Suppressor macrophage (primary cell): ENCODE data around the gene CP.
A peak's percentile ranks its signal among the peaks of the same experiment; 100 is the strongest.

Experiments
- DNase-seq, 4 experiments: peaks; one replicate each; pipeline ENCODE4 v3.0.0-alpha.2; 2020 to 2022

CP gene

DNA sequence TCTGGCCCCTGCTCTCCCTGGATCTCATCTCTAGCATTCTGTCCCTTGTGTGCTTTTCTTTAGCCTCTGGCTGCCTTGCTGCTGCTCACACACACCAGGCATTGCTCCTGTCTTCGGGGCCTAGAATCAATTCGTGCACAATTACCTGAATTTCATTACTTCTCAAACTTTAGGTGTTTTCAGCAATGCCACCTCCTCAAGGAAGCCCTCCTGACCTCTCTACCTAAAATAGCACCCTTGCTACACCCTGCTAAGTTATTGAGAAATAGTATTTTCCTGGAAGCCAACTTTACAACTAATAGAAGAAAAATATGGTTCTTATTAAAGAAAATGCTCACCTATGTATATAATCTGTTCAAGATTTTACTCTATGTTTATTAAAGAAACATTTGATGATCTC lies 40.4 kb downstream of the CP start:
- peak in 1 of 4 experiments; percentile 12 for DNase-seq

DNA sequence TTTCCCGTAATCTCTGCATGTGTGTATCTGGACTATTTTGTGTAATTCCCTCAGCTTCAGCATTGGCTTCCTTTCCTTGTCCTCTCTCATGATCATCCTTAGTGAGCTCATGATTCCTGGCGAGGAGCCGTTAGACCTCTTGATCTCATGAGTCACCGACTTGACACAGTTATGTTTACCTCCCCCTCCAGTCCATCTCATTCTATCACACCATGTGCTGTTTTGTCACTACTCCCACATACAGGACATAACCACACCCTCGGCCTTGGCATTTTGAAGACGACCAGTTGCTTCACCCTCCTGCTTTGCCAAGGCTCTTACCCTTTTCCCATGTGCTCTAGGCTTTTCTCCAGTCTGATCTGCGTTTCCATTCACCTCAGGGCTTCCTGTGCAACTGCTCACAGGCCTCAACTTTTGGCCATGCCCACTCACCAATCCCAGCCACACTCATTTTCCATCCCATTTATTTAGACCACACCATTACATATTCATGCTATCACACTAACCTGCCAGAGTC lies 41.5 kb downstream of the CP start:
- peak; percentile 82 to 97 (median 88) for DNase-seq

DNA sequence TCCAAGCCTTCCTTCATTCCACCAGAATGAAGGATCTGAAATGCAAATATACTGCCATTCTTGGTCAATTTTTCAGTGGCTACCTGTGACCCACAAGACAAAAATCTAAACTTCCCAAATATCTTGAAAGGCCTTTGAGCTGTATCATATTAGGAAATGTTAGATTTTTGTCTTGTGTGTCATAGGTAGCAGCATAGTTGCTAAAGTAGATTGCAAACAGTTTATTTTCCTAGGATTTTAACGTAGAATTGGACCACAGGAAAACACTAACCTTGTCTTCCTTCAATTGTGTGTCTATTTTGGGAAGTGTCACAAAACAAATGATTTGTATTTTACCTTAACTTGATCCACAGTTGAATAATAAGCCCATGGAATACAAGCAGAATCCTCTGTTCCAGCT lies 42.4 kb downstream of the CP start:
- peak in 2 of 4 experiments; percentile 10 to 18 for DNase-seq

DNA sequence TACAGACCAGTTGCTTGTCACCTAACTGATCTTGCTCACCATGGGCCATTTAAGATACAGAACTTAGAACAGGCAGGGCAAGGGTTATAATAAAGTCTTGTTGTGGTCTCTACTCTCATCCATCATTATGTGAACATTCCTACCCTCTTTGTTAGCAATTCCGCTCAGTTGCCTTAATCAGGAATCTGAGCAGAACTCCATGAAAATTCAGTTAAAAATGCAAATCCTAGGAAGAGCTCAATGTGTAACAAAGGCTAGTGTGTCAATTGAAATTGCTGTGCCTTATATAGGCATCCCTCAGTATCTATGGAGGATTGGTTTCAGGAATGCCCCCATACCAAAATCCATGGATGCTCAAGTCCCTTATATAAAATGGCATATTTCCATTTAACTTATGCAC lies 44.5 kb downstream of the CP start:
- DNase-seq: no peak

DNA sequence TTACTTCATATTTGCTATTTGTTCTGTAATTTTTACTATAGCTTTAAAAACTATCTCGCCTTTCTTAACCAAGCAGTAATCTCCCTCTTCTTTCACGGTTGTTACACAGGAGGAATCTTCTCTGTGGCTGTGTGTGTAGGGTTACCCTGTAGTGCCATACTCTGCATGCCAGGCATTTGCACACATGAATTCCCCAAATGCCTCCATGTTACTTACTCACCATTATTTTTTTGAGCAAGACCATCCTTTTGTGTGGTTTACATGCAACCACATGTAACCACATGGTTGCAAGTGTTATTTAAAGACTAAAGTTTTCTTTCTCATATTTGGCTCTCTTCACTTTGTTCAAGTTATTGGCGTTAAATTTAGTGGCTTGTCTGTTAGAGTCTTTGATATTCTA lies 46.7 kb downstream of the CP start:
- DNase-seq: no peak

DNA sequence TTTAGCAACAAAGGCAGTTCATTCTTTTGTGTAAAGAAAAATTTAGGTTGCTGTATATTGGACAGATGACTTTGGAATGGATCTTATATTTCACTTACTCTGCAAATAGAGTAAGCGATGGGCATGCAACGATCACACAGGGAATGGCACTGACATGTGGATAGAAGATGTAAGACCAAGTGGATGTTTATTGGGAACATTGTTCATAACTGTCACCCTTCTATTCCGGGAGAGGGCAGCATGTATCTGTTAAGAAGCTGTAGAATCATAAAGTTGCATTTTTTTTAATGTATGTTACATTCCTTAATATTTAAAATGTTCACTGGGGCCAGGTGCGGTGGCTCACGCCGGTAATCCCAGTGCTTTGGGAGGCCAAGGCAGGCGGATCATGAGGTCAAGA lies 51.0 kb downstream of the CP start:
- DNase-seq: no peak

DNA sequence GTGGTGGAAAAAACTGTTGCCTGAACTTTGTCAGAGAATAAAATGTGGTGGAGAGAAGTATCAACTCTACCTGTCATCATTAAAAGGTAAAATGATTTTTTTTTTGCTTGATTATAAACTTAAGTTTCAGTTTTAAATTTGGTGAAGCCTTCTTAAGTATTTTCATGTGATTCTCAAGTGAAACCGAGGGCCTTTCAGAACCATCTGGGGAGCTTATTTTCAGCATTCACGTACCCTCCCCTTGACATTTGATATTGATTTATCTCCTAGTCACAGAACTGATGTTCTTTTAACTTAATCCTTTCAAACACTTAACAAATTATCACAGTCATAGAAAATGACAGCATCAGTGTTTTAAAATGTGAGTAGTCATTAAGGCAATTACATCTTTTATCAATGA lies 53.7 kb downstream of the CP start:
- no peak for DNase-seq

DNA sequence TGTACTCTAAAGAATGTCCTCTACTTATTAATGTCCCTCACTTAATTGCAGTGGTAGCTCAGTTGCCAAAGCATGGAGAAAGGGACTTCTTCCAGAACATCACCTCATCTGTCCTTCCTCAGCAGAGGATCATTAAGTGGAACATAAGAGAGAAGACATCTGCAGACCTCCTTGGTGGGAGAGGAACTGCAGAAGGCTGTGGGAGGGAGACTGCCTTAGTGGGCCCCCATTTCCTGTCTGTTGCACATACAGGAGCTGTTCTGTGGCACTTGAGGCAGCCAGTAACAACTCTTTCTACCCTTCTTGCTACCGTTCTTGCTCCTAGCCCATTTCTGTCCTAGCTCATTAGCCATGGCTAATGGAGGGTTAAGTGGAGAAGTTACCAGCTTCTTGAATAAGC lies 58.6 kb downstream of the CP start:
- peak; percentile 41 to 65 (median 46) for DNase-seq

DNA sequence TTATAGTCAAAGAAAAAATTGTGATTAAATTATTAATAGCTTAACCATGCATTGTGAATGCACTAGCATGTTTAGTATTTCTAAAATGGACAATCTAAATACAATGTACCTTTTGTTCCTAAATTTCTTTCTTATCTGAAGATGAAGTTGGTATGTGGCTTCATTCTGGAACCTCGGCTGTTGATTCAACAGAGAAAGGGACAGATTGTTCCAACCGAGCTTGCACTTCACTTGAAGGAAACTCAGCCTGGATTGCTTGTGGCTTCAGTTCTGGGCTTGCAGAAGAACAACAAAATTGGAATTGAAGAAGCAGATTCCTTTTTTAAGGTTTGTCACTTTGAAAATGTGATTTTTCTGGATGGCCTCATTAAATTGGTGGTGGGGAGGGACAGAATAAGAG lies 59.6 kb downstream of the CP start:
- DNase-seq: no peak

DNA sequence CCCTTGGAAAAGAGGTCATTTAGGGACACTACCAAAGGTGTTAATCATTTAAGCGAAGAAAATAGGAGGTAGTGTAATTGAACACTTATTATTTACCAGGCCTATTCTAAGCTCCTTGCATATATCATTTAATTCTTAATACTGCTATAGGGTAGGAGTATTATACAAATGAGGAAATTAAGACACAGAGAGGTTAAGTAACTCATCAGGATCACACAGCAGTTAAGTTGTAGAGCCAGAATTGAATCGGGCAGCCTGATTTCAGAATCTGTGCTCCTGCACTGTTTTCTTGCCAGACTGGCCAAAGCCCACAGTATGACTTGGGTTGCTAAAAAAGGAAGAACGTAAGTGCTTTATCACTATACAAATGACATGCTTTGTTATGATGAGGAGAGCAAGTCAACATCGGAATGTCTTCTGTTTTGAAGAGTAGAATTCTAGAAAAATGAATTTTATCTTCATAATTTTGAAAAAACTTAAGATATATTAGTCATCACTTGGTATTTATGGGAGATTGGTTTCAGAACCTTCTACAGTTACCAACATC lies 60.8 kb downstream of the CP start:
- no peak for DNase-seq

DNA sequence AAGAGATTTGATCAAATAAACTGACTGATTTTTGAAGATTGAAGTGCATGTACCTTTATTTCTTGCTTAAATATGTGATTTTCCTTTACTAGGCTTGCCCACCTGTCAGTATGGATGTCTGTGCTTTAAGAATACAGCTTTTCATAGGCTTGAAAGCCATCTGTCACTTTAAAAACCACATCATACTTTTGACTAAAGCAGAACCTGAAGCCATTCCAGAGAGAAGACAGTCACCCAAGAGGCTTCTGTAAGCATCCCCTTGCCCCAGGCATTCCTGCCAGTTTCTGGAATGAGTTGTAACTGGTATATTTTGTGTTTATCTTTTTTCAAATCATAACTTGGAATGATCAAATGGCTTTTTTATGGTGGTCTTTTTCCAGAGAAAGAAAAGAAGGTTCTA lies 68.2 kb downstream of the CP start:
- peak in 1 of 4 experiments; percentile 6 for DNase-seq

DNA sequence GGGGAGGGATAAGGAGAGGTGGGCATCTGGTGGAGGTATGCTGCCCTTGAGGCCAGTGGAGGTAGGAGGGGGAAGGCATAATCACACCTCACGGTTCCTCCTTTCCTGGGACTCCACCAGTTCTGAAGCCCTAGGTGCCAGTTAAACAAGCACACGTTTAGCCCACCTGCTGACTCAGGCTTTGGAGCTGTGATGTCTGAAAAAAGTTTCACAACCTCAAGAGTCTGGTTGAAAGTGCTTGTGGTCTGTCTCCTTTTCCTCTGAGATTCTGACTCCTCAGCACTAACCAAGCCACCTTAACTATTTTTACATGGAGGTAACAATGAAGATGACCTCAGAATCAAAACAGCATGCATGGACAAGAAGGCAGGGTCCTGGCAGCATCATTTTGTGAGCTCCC lies 69.2 kb downstream of the CP start:
- peak; percentile 36 to 64 (median 44) for DNase-seq

DNA sequence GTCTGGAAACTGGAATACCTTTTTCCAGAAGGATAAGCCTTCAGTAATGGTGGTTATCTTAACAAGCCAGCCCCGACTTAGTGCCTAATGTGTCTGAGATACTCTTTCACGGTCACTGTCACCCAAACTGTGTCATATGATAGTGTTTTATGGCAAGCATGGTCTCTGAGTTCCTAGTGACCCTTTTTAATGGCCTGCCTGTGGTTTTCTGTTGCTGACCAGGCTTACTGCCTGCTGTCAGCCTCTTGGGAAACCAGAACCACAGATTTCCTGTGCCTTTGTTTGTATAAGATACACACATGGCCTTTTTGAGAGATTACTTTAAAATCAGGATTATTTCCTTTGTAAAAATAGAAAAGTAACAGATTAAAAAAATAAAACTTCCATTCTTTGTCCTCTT lies 69.8 kb downstream of the CP start:
- DNase-seq: peak; percentile 75 to 90 (median 84)

DNA sequence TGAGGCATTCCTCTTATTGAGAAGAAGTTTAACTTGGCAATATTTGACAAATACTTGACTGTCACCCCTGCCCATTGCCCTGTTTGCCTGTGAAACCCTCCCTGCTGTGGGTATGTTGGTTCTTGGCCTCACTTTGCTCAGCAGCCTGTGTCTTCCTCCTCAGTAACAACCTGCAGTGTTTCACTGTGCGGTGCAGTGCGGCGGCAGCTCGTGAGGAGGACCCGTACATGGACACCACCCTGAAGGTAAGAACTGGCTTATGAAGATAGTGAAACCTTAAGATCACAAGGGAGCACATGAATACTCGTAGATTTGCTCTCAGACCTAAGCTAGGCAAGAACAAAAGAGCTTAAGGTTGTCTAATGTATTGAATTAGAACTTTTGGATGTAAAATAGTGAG lies 71.2 kb downstream of the CP start:
- no peak for DNase-seq

DNA sequence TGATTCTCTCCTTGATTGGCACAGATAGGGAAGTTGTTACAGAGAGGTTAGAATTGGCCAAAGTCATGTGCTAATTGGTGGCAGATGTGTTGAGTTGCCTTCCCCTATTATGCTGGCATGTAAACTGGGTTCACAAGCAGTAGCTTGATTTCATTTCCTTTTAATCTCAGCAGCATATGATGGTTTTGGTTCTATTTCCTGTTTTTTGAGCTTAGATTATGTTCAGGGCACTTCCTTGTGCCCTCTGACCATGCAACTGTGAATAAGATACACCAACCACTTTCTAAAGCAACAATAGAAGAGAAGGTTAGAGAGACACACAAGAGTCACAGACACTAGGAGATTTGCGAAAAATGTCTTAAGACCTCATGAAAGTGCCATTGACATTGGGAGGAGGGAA lies 75.7 kb downstream of the CP start:
- peak; percentile 79 to 97 (median 89) for DNase-seq

DNA sequence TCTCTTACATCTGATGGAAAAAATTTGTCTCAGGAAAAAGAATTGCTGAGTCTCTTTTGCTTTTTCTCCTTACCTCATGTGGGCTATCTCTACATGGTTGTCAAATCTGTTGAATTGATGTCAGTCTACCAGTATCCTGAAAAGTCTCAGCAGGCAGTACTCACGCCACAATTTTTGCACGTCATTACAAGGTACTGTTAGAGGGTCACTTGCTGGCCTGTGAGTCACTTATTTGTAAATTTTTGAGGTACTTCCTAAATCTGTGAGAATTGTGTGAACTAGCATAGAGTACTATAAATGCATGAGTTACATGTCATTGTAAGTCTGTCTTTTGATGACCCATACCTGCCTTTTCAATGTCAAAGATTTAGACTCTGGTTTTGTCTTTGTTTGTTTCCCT lies 76.3 kb downstream of the CP start:
- peak; percentile 84 to 99 (median 93) for DNase-seq

DNA sequence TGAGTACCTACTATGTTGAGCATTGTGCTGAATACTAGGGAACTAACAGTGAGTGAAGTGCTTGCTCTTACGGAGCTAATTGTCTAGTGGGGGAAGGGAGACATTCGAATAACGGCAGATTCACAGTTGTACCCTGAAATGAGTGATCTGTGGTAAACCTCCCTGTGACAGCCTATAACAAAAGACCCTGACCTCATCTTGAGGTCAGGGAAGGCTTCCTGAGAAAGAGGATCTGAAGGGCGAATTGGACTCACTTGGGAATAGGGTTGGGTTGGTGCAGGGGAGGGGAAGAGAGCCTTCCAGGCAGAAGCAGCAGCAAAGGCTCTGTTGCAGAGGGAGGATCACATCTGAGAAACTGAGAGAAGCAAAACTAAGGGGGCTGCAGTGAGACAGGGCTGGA lies 78.9 kb downstream of the CP start:
- peak in 3 of 4 experiments; percentile 16 to 66 (median 51) for DNase-seq

DNA sequence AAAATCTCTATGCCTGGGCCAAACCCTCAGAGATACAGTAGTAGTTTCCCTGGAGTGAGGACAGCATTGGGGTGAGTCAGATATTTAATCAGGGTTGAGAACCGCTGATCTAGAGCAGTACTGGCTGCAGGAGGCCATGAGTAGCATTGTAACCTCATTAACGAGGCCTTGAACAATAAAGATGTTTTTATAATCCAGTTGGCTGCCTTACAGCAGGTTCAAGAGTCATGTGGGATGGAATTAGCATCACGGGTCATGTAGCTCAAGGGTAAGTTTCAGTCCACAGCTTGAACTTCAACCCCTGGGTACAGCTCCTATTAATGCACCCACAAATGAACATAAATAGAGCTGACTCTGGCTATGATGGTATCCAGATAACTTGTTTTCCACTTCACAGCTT lies 87.1 kb downstream of the CP start:
- no peak for DNase-seq

DNA sequence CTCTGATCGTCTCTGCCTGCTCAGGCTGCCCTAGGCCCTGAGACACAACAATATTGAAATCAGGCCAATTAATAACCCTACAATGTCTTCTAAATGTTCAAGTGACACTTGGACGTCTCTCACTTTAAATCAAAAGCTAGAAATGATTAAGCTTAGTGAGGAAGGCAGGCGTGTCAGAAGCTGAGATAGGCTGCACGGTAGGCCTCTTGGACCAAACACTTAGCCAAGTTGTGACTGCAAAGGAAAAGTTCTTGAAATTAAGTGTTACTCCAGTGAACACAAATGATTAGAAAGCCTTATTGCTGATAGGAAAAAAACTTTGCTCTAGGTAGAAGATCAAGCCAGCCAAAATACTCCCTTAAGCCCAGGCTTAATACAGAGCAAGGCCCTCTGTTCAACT lies 90.0 kb downstream of the CP start:
- DNase-seq: no peak

DNA sequence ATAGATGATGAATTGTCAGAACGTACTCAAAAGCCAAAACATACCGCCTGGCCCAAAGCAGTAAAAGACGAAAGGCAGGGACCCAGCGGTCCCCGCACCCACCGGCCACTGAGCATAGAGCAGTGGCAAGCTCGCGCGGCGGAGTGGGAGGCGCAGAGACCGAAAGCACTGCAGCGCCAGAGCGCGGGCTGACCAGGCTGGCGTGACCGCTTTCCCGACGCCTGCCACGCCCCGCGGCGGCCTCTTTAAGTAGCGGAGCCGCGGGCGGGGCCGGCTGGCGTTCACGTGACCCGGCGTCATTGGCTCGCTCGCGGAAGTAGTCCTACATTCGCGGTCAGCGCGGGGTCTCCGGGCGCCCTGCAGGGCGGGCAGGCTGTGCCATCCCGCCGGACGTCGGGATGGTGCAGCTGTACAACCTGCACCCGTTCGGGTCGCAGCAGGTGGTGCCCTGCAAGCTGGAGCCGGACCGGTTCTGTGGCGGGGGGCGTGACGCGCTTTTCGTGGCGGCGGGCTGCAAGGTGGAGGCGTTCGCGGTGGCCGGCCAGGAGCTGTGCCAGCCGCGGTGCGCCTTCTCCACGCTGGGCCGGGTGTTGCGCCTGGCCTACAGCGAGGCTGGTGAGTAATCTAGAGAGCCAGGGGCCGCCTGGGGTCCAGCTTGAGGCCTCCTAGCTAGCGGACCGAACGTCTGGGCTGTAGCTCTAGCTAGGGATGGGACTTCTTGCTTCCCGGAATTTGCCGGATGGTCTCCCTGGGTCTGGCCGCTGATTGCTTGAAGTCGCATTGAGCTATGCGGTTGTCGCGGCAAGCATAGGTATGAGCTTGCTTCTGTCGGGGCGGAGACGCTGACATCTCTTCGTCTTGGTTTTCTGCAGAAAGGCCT lies 92.1 kb downstream of the CP start, which contains the start of gene HPS3:
Gene HPS3 (plus strand): TSS at position 313 of the 880 bp plus-strand sequence. CDS start 86 bp downstream, at position 399.
- DNase-seq: peak; percentile 97 to 99 (median 98)

DNA sequence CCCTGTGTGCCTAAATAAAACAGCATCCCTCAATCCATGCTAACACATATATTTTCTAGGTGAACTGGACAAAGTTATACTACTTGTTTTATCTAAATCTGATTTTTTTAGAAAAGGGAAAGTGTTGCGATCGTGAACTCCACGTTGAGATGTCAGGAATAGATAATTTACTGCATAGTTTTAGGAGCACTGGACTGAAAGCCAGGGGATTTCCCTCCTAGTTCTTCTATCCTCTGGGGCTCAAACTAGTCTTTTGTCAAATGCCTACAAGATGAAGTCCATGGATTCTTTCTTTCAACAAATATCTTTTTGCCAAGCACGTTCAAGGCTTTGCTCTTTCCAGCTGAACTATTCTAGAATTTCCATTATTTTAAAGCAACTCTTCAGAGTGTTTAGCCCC lies 92.8 kb downstream of the CP start:
- peak; percentile 23 to 38 (median 32) for DNase-seq

DNA sequence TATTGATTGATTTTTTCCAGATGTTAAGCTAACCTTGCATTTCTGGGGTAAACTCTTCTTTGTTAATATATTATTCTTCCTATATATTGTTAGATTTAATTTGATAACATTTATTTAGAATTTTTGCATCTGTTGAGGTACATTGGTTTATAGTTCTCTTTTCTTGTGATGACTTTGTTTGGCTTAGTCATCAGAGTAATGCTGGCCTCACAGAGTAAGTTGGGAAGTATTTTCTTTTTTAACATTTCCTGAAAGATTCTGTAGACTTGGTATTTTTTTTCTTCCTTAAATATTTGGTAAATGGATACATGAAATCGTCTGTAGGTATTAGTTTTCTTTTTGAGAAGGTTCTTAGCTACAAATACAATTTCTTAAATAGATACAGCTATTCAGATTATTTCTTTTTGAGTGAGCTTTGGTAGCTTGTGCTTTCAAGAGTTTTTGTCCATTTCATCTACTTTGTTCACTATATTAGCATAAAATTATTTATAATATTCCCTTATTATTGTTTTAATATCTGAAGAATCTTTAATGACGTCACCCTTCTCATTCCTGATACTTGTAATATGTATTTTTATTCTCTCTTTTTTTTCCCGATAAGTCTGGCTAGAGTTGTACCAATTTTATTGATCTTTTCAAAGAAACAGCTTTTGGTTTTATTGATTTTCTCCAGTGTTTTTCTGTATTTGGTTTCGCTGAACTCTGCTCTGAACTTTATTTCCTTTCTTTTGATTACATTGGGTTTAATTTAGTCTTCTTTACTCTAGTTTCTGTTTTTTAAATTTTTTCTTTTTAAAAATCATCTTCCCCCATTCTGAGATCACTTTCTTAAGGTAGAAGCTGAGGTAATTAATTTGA lies 98.7 kb downstream of the CP start:
- peak in 2 of 4 experiments; percentile 62 to 68 for DNase-seq
